Left colon (tissue), 2 donors: ENCODE measurements around the gene PDE6H. TPM values are rescaled to one million over a fixed set of nuclear protein-coding genes. Genes with fewer than 3 reads are reported as not detected.

Source experiments
- ATAC-seq: fragments of 200-7000 bp; cut with Tn5 transposase; one replicate; pipeline ENCODE4 v1.9.1; 2020; ENCODE audit warnings: mild to moderate bottlenecking, moderate library complexity
- DNase-seq, 2 donors: peaks; one replicate each; pipeline ENCODE4 v3.0.0-alpha.2; 2020
- intact Hi-C, 2 donors: fragments of 100-400 bp; cut with DNase I in 1 of 2; cut with micrococcal nuclease in 1 of 2; formaldehyde crosslinking; loops; one replicate each; pipeline versions ENCODE4 v1.11.2 to v1.14.0; 2022; cut with DNase I, micrococcal nuclease
- total RNA-seq, 2 donors: library from RNA; stranded (reverse); fragmentation: NEBNext Ultra II Directional; extraction: Animal tissue kit (Norgen Biotek cat#: 25700); gene quantifications; one replicate each; pipeline ENCODE4 v1.2.1, GENCODE V29; 2021
- donor health status: DM: no; HTN: no; CAD: no.
- donor health status: DM: yes; HTN: yes; CAD: no.

The PDE6H gene
- total RNA-seq, 2 donors from 2014 or later = not detected

DNA sequence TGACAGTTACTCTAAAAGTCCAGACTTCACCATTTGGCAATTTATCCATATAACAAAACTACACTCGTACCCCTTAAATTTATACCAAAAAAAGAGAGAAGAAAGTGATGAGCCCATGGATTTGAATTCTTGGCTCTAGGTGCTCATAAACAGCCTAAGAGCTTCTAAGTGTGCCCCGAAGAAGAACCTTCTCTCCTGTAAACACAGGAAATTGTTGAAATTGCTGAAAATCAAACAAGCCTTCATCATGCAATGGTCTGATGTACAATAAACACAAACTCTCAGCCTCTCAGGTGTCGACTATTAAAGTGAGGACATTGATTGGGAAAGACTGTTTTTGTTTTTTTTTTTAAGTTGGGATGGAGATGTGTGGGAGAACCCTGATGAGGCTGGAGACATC is 21.8 kb downstream of the PDE6H start:
- intact Hi-C loops = loop anchor here (2.0 to 10.0 kb wide), 3 partner anchors 148 to 270 kb away; partner anchors contain the start of gene ART4 (in 1 of the 2)
- DNase-seq = no peak
- ATAC-seq = no peak

DNA sequence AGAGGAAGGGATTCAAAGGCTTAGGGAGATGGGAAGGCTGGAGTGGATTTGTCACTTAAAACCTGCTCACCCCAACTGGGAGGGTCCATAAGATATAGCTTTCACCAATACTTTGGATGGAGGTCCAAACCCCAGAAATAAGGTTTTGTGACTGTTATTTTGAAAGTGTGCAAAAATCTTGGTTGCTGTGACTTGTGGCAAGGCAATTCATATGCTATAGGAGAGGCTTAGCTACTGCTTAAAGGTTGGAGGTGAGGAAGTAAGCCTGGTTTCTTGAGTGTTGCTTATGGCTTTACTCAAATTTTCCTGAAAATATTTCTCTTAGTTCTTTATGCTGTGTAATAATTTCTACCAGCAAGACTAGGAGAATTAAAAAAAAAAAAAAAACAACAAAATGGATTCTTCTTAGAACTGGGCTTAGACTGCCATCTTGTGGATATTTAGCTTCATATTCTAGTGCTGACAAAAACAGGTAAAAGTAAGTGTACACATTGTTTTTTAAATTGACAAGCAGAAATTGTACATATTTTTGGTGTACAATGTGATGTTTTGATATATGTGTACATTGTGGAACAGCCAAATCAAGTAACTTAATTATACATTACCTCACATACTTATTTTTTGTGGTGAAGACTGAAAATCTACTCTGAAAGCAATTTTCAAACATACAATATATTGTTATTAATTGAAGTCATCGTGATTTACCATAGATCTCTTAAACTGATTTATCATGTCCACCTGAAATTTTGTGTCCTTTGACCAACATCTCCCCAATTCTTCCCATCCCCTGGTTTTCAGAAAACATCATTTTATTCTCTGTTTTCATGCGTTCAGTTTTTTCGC is 23.0 kb downstream of the PDE6H start:
- no peak for DNase-seq
- intact Hi-C loops = loop anchor here (2.0 to 10.0 kb wide), 3 partner anchors 149 to 269 kb away; partner anchors contain the start of gene ART4 (in 1 of the 2)
- ATAC-seq = peak; percentile 56

DNA sequence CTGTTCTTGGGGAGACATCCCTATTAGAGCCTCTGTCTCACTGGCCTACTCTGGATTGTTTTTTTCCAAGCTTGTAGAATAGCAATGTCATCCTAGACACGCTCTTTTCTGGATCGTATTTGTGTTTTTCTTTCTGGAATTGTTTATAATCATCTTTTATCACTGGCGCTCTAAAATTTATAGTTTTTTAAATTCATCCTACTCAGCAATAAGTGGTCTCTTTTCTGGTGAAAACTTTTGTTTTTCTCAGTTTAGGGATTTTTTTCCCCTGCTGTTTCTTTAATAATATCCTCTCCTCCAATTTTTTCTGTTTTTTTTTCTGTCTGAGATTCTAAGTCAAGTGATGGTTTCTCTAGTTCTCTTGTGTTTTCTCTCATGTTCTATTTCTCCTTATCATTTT is 25.2 kb downstream of the PDE6H start:
- intact Hi-C loops = loop anchor here (10.0 kb wide), 2 partner anchors 153 to 267 kb away; partner anchors contain the start of gene ART4 (in 1 of the 2)
- ATAC-seq = no peak

DNA sequence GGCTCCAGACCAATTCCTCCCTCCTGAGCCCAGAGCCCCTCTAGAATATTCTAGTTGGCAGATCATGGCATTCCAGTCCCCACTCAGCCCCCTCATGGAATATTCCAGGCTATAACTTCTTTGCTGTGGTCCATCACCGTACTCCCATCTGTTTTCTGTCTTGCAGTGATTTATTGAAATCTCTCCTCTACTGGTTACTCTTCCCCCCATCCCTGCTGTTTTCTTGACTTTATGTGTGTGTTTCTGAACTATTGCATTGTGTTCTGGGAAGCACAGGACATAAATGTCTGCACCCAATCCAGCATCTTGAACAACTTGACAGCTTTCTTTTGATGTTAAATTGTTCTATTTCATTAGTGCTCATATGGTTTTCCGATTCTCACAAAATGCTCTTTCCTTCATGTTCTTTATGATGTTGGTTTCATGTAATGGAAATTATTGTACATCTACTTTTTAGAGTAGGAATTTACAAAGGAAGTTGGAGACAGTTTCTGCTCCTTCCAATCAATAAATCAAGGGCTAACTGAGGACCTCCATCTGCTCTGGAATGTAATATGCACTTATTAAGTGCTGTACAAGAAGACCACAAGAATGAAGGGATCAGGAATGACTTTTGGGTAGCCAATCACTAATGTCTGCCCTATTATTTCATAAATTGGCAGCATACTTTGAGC is 26.3 kb downstream of the PDE6H start:
- intact Hi-C loops = loop anchor here (10.0 kb wide), 2 partner anchors 154 to 266 kb away; partner anchors contain the start of gene ART4 (in 1 of the 2)
- DNase-seq (no peak), ATAC-seq (no peak)

More for the DNA sequence above, 25.2 kb downstream of the PDE6H start:
- DNase-seq = no peak

DNA sequence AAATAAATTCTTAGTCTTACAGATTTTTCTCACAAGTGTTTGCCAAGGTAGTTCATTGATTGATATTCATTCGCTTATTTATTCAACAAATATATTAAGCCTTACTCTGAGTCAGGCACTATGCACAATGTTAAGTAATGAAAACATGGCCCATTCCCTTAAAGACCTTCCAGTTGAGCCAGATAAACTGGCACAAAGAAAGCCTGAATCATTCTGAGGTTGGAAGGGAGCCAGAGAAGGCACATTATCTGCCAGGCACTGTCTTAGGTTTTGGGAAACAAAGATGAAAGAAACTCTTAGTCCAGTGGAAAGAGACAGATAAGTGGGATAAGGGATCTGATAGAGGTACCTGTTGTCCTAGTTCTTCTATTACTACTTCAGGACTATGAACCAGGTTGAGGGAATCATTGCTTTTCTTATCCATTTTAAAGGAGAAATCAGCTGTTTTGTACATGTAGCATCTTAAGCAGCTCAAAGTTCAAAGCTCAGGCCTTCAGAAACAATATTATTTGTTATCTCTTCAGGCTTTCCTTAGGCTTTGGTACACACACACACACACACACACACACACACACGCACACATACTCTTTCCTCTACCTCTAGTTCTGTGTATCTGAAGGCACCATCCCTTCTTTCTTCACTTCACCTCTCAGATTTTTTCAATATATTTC is 27.0 kb downstream of the PDE6H start:
- ATAC-seq = no peak
- intact Hi-C loops = loop anchor here (5.0 to 10.0 kb wide), 4 partner anchors 155 to 265 kb away; partner anchors contain the start of gene ART4 (in 1 of the 2)
- no peak for DNase-seq

DNA sequence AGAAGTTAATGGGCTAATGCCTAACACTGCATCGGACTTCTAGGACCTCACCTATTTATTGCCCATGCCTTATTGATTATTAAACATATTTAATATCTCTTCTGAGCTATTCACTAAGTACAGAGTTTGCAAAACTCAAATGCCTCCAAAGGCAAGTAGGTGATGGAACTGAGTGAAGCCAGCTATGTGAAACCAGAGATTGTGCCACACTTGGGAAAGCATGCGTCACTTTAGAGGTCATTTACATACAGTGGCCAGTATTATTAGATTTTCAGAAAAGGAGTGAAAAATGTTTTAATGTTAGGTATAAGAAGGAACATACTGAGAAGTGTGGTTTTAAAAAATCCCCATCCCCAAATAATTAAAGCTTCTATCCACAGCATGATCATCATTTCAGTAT is 27.7 kb downstream of the PDE6H start:
- ATAC-seq (no peak), DNase-seq (no peak)
- intact Hi-C loops = loop anchor here in 1 of 2 donors (5.0 to 10.0 kb wide), 2 partner anchors 154 to 217 kb away; no protein-coding TSS in a partner anchor

DNA sequence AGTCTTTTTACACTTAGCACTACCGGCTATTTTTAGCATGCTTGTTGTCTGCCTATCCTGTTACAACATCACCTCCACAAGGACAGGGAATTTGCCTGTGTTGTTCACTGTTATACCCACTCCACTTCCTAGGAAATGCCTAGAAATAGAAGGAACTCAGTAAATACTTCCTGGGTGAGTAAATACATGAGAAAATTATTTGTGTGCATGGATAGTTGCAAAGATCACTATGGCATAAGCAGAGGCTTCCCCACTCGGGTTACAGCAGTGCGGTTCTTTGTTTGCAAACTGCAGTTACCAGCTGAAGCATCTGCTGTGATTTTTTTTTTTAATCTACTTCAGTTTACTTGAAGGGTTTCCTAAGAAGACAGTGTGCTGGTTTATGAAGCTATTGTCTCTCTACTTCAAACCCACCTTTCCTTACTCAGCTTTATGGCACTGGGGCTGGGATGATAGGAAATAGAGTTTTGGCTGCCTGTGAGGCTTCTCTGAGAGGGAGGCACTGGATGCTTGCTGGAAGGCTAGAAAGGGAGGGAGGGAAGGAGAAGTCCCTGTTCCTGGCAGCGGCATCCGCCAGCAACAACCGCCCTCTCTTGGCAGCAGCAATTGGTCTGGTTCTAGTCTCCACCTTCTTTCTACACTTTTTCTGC is 29.0 kb downstream of the PDE6H start:
- ATAC-seq = no peak
- intact Hi-C loops = loop anchor here in 1 of 2 donors (5.0 to 10.0 kb wide), 2 partner anchors 153 to 215 kb away; no protein-coding TSS in a partner anchor
- DNase-seq = peak in 1 of 2 donors; percentile 64

DNA sequence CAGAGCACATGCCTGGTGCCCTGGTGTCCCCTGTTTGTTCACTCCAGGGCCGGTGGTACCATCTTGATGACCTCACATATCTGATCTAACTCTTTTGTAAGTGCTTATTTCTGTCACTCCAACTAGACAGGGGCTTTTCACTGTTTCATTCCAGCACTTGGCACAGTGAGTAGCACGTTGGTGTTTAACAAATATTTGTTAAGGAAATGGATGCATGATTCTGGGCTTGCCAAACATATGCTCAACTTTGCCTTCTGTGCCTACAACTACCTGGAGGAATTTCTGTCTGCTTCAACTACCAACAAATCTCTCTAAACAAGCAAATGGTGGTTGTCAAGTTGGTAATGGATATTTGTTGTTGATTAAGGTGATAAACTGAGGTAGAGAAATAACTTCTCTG is 31.6 kb downstream of the PDE6H start:
- intact Hi-C loops = loop anchor here in 1 of 2 donors (5.0 to 10.0 kb wide), 2 partner anchors 150 to 213 kb away; no protein-coding TSS in a partner anchor
- no peak for DNase-seq
- no peak for ATAC-seq

DNA sequence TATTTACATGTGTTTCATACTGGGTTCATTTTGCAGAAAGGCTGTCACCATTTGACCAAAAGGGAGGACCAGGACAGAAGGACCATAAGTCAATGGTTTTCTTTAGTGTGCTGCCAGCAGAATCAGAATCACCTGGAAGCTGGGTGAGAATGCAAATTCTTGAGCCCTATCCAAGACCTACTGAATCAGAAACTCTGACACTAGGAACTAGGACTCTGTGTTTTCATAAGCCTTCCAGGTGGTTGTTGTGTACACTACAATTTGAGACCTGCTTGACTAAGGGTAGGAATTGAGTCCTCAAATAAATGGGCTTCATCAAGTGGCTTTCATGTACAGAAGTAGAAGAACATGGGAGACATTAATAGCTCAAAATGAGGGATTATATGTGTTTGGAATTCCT is 32.2 kb downstream of the PDE6H start:
- no peak for ATAC-seq
- DNase-seq = no peak
- intact Hi-C loops = loop anchor here in 1 of 2 donors (10.0 kb wide), 1 partner anchor 150 kb away; no protein-coding TSS in a partner anchor

DNA sequence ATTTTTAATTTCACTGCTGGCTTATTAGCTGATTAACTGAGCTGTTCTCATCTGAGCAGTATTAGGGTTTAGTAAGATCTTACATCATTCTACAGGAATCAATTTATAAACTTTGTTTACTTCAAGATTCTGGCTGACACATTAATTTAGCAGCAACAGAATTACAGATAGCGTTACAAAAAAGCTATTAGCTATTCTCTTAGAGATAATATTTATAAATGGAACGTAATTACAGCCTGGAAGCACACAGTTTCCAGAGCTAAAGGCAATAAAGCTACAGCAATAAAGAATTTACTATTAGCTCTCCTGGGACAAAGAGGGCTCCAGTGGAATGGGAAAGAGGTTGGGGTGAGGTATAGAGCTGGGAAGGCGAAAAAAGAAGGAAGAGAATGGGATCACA is 34.7 kb downstream of the PDE6H start:
- intact Hi-C loops = loop anchor here in 1 of 2 donors (10.0 kb wide), 1 partner anchor 147 kb away; no protein-coding TSS in a partner anchor
- no peak for DNase-seq
- no peak for ATAC-seq

DNA sequence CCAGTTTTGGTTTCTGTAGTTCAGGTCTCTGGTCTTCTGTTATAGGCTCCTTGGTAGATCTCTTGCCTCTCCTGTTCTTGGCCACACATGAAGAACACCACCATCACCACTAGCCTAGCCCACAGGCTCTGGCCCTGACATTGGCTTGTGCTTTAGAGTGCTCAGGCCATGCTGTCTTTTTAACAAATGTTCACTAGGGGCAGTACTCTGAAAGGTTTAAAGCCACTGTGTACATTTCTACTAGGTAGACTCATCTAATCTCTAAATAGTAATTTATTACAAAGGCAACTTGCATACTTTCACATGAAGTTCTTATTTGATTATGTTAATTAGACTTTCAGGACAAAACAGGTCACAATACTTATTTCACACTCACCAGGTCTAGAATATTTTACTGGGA is 38.3 kb downstream of the PDE6H start:
- no peak for ATAC-seq
- intact Hi-C loops = no loop called here
- DNase-seq = no peak

DNA sequence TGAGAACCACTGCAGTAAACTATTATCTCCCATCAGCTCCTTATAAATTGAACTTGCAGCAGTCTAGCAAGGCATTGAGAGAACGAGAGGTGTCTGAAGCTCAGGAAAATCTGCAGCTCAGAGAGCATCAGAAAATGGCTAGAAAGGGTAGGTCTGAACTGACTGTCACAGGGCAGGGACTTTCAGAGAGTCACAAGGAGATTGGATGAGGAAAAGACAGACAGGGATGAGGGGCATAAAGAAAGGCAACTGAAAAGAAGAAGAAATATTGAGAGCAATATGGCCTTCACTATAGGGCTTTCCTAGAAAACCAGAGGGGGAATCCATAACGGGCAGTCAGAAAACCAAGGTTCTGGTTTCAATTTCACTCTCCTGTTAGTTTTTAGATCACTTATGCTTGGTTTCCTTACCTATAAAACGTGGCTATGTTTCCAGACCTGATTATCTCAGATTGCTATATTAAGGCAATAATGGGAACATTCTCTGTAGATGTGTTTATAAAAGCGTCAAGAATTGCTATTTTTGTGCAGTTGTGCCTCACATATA is 40.9 kb downstream of the PDE6H start:
- no peak for DNase-seq
- intact Hi-C loops = no loop called here
- no peak for ATAC-seq

DNA sequence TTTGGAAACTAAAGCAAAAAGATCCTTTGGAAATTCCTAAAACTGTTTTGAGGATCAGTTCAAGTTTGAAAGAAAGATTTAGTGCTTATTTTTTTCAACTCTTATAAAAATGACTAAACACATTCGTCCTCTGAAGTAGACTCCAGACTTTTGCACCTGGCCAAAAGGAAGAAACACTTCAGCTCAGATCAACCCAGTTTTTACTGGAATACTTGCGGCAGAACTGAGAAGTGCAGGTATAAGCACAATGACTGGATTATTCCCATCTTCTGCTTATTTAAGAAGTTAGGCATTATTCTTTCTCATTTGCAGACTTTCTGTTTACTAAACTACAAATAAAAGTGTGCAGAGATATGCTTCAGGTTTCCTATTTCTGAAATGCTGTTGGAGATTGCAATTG is 41.9 kb downstream of the PDE6H start:
- ATAC-seq (no peak), DNase-seq (no peak)
- intact Hi-C loops = no loop called here

DNA sequence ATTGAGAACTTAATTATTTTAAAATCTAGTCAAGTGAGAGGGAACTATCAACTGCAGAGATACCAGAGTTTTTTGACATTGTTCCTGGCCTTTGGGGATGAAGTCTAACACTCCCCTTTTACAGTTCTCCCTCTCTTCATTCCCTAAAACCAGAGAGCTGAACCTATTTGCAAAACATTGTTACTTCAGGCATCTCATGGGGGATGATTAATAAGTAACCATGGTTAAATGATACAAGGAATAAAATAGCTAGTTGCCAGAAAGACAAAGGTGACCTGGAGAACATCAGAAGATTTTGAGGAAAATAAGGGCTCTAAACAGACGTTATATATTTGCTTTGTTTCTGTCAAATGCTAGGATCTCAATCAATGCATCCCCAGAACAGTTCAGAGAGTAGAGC is 42.3 kb downstream of the PDE6H start:
- intact Hi-C loops = no loop called here
- no peak for ATAC-seq
- DNase-seq = no peak

DNA sequence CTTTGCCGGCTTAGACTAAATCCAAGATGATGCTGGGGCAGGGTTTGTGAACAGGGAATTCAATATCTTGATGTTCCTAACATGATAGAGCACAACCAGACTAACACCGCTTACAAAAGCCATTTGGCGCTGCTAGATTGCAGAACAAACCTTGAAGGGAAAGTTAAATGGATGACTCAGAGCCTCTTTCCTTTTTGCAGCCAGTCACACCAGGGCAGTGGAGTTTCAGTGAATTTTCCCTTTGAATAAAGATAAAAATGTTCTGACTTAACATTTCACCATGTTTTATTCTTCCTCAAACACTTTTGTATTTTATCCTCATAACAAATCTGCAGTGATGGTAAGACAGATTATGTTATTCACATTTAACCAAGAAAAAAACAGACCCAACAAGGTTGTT is 47.3 kb downstream of the PDE6H start:
- no peak for DNase-seq
- ATAC-seq = no peak
- intact Hi-C loops = no loop called here
